MM.1S (cell line): ENCODE results near the gene POLG2.

ENCODE experiments used
- CTCF ChIP-seq: fragments of 300-600 bp; sonication (generic); IDR thresholded peaks from 2 replicates; pipeline ENCODE4 v1.5.1; 2016; ENCODE audit warnings: antibody characterized with exemption, low read length, mixed read lengths
- EZH2 ChIP-seq: fragments of 300-600 bp; sonication (generic); optimal IDR thresholded peaks from 2 replicates; pipeline ENCODE3; 2017; ENCODE audit warnings: low read depth, mild to moderate bottlenecking, antibody characterized with exemption, low read length, mixed read lengths
- EZH2phosphoT487 ChIP-seq: fragments of 300-600 bp; sonication (generic); IDR thresholded peaks from 2 replicates; pipeline ENCODE4 v1.6.1; 2018; ENCODE audit warnings: antibody characterized with exemption, low read length

GRCh38 chr17:64449545-64449944 is 47.3 kb downstream of the POLG2 start:
- TF ChIP-seq EZH2 (no peak), CTCF (no peak), EZH2phosphoT487 (no peak)
